ENCODE results near the gene LGALS3BP. TPM values are rescaled to one million over a fixed set of nuclear protein-coding genes. Genes with fewer than 3 reads are reported as not detected.

Gene LGALS3BP
- total RNA-seq, 1 experiment from 2014 or later: 57.9 TPM

GRCh38 chr17:79019632-79020584 lies 40.2 kb upstream of the LGALS3BP start (continued):
- TF ChIP-seq E2F5 (CRISPR knock-in tag; IDR thresholded peaks at IDR 0.05) (no peak), CREM (CRISPR knock-in tag; IDR thresholded peaks at IDR 0.05) (no peak), GTF2I (CRISPR knock-in tag; conservative IDR thresholded peaks at IDR 0.05) (no peak), ATF6 (CRISPR knock-in tag; IDR thresholded peaks at IDR 0.05) (no peak)

- Mint-ChIP-seq H3K36me3 (peaks cover 12% of the 10 kb centered on the region), H3K4me3 (no peak overlapping the region), H3K9me3 (peaks cover 23% of the 10 kb centered on the region), H3K27ac (no peak overlapping the region), H3K27me3 (ENCODE audit: low read depth) (peaks cover 65% of the 10 kb centered on the region), H3K4me1 (peaks cover 13% of the 10 kb centered on the region)
- no peak for ATAC-seq
- TF ChIP-seq ZNF232 (CRISPR knock-in tag; IDR thresholded peaks at IDR 0.05): no peak
- no peak for TF ChIP-seq NR2C2 (CRISPR knock-in tag; IDR thresholded peaks at IDR 0.05)
- TF ChIP-seq ZNF138 (CRISPR knock-in tag; conservative IDR thresholded peaks at IDR 0.05): no peak
- TF ChIP-seq EMX1 (CRISPR knock-in tag; IDR thresholded peaks at IDR 0.05): no peak
- TF ChIP-seq AR (CRISPR knock-in tag; IDR thresholded peaks at IDR 0.05): no peak
- TF ChIP-seq E2F4 (CRISPR knock-in tag; IDR thresholded peaks at IDR 0.05; ENCODE audit: borderline replicate concordance, low read depth): no peak
- TF ChIP-seq MAX (CRISPR knock-in tag; IDR thresholded peaks at IDR 0.05): no peak
- no peak for TF ChIP-seq IRF2 (CRISPR knock-in tag; IDR thresholded peaks at IDR 0.05; ENCODE audit: borderline replicate concordance, low read depth)
- TF ChIP-seq STAT6 (CRISPR knock-in tag; conservative IDR thresholded peaks at IDR 0.05; ENCODE audit: low read depth): no peak
- TF ChIP-seq ZNF532 (CRISPR knock-in tag; IDR thresholded peaks at IDR 0.05; ENCODE audit: borderline replicate concordance): no peak
- TF ChIP-seq ZNF512 (CRISPR knock-in tag; IDR thresholded peaks at IDR 0.05; ENCODE audit: borderline replicate concordance): no peak
- no peak for TF ChIP-seq ZBTB21 (CRISPR knock-in tag; IDR thresholded peaks at IDR 0.05; ENCODE audit: borderline replicate concordance)
- no peak for TF ChIP-seq ESRRA (CRISPR knock-in tag; IDR thresholded peaks at IDR 0.05; ENCODE audit: borderline replicate concordance)
- TF ChIP-seq GABPB1 (CRISPR knock-in tag; IDR thresholded peaks at IDR 0.05): no peak
- no peak for TF ChIP-seq ZNF416 (CRISPR knock-in tag; IDR thresholded peaks at IDR 0.05)
- ChIA-PET POLR2A (no interaction called here), CTCF (interaction anchor here (1.2 kb wide), 1 partner anchor 27 kb away, joined by 4 read pairs; no protein-coding TSS in a partner anchor)
- no peak for DNase-seq (ENCODE audit: low spot score)
Measured at GRCh38 chr17:79019261-79019631, 39.5 kb upstream of the LGALS3BP start.

Measured in WTC11 (cell line).